Lower leg skin (tissue), 4 donors: Measurements from ENCODE around the gene HRH3. TPM values are rescaled to one million over a fixed set of nuclear protein-coding genes. Genes with fewer than 3 reads are reported as not detected.

Experiments
- DNase-seq, 2 donors: peaks; one replicate each; pipeline ENCODE4 v3.0.0-alpha.2; 2019; ENCODE audit warnings: low spot score in 2 of 2
- H3K4me3 ChIP-seq: fragments of 200-600 bp; sonication (generic); 2 replicates; pipeline ENCODE4 v1.5.1; 2017; ENCODE audit warnings: mild to moderate bottlenecking, low read depth; ENCODE audit not compliant: poor library complexity, severe bottlenecking
- CTCF ChIP-seq, 3 donors: fragments of 450-650 bp; IDR thresholded peaks; one replicate each; pipeline ENCODE4 v1.5.1; 2016; ENCODE audit warnings: antibody characterized with exemption in 3 of 3, mild to moderate bottlenecking in 3 of 3, moderate library complexity in 2 of 3
- POLR2A ChIP-seq, 2 donors: fragments of 450-650 bp; IDR thresholded peaks; one replicate each; pipeline ENCODE4 v1.6.1; 2016 to 2017; ENCODE audit warnings: antibody characterized with exemption in 2 of 2, mild to moderate bottlenecking in 1 of 2, moderate library complexity in 1 of 2
- WGBS, 2 donors: methylation state at CpG; one replicate each; pipeline ENCODE4 v1.1.5; 2018; 5-methylcytosine and 5-hydroxymethylcytosine counted together
- intact Hi-C: fragments of 100-400 bp; cut with DNase I; formaldehyde crosslinking; loops from one replicate; pipeline ENCODE4 v1.15.0; 2023; ENCODE audit warnings: low total_unique reads
- total RNA-seq, 4 donors: library from RNA; depleted of rRNA; stranded (reverse); fragments of >200 nt; gene quantifications; one replicate each; pipeline ENCODE4 v1.1.0, GENCODE V29; 2016

The HRH3 gene
- total RNA-seq, 4 donors from 2014 or later, result not detected

GRCh38 chr20:62210496-62210855 lies 9.6 kb downstream of the HRH3 start:
- no peak for TF ChIP-seq POLR2A (IDR thresholded peaks at IDR 0.05)
- TF ChIP-seq CTCF (IDR thresholded peaks at IDR 0.05), result no peak
- DNase-seq, result no peak
- WGBS, 2 donors, result 40 to 53% methylated on average over 16 to 21 of the region's 21 CpGs
- no peak overlapping the region for H3K4me3 ChIP-seq
- intact Hi-C loops, result no loop called here

DNA sequence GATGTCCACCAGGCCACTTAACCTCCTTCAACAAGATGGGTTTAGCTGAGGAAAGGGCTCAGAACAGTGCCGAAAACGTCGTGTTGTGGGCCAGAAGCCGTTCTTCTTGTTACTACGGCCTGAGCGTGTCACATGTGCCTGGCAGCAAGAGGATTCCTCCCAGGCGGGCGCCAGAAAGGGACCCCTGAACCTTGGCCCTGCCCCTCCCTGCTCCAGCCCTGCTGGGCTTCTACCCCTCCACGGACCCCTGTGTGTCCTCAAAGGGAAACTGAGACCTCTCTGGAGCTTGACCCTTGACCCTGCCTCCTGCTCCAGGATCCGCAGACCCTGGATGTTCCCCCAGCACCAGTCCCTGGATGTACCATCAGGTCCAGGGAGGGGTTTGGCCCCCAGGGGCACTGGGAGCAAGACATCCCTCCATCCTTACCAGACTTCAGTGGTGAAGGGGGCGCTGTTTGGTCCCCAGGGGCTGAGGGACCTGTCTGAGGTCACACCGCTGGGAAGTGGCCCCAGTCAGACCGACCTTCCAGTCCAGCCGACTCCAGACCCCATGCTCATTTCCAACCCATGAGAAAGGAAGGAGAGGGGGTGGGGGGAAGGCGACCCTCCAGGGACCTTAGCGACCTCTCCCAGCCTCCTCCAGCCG lies 10.1 kb downstream of the HRH3 start:
- TF ChIP-seq CTCF (IDR thresholded peaks at IDR 0.05), result no peak
- no peak for TF ChIP-seq POLR2A (IDR thresholded peaks at IDR 0.05)
- DNase-seq, result no peak
- WGBS, 2 donors, result 56 to 65% methylated on average over 16 of the region's 17 CpGs
- intact Hi-C loops, result no loop called here
- H3K4me3 ChIP-seq, result no peak overlapping the region

DNA sequence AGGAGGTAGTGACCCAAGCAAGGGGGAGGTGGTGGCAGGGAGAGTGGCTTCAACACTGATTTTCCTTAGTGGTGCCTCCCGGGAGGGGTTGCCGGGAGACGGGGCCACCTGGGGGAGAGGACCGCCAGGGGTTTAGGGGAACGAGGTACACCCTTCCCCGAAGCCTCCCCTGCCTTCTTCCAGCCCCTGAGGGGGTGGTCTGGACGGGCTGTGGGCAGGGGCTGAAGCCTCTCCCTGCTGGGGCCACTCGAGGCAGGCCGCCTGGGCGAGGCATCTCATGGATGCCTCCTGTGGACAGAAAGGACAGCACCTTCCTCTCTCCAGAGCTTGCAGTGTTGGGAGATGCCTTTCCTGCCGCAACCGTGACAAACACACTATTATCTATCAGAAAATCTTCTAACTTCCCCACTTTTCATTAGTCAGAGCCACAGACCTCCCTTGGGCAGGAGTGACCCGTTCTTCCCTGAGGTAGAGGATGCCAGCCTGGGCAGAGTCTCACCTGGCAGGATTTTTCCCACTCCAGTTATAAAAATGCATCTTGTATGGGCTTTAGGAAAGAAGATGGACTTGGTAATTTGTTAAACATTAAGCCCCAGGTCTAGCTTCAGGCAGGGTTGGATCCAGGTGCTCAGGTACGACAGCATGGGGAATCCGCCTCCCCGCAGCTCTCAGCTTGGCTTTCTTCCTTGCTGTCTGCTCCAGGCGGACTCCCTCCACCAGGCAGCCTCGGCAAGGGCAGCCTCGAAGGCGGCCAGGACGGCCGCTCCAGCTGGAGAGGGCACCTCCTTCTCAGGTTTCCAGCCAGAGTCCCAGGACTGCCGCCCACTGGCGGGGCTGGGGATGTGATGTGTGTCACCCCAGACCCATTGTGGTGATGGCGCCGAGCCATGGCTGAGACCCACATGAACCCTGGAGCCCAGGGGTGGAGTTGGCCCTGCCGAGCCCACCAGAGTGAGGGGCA lies 11.0 kb downstream of the HRH3 start:
- TF ChIP-seq POLR2A (IDR thresholded peaks at IDR 0.05), result no peak
- no peak for TF ChIP-seq CTCF (IDR thresholded peaks at IDR 0.05)
- intact Hi-C loops, result no loop called here
- no peak for DNase-seq
- WGBS, 2 donors, result 25 to 33% methylated on average over 22 to 25 of the region's 27 CpGs
- no peak overlapping the region for H3K4me3 ChIP-seq

DNA sequence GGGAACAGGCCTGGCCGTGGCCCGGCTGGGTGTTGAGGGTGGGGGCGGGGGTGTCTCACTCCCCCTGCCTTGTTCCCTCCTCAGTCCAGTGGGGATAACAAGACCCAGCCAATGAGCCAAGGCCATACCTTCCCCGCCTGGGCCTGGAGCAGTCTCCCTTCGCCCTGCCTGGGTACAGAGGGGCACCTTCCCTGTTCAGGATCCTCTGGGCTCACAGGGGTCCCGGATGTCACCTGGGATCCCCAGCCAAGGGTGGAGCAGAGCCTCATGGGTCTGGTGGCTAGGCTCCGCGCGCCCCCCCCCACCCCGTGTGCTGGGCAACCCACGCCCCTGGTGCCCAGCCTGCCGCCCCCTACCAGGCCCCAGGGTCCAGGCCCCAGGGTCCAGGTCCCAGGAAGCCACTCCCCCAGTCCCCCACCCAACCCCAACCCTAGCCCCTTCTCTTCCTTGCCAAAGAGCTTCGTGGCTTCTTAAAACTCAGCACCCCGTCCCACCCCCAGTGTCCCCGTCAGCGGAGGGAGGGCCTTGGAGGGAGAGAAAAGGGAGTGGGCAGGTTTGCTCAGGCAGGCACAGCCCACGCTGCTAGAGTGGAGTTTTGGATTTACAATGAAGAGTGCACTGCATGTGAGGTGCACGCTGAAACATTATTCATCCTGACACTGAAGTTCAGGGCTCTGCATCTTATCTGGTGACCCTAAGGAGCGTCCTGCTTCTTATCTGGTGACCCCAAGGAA lies 11.8 kb downstream of the HRH3 start:
- TF ChIP-seq POLR2A (IDR thresholded peaks at IDR 0.05) (no peak), CTCF (IDR thresholded peaks at IDR 0.05) (no peak)
- WGBS, 2 donors, result 57 to 60% methylated on average over 12 to 16 of the region's 19 CpGs
- intact Hi-C loops, result no loop called here
- H3K4me3 ChIP-seq, result no peak overlapping the region
- no peak for DNase-seq

DNA sequence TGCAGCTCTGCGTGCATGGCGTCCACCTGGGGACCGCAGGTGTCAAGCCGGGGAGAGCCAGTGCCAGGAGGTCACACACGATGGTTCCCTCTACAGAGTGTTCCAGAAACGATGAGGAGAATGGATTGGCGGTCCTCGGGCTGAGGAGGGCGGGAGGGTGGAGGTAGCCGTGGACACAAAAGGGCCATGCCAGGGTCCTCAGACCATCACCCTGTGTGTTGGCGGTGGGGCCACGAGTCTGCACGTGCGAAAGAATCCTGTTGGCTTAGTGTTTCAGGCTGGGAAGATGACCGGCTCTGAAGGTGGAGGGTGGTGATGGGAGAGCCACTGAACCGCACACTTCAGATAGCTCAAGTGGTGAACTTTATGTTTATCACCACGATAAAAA lies 13.7 kb downstream of the HRH3 start:
- H3K4me3 ChIP-seq, result no peak overlapping the region
- TF ChIP-seq CTCF (IDR thresholded peaks at IDR 0.05) (no peak), POLR2A (IDR thresholded peaks at IDR 0.05) (no peak)
- DNase-seq, result no peak
- intact Hi-C loops, result no loop called here
- WGBS, 2 donors, result 78 to 85% methylated on average over 17 of the region's 17 CpGs
